GM18861 (cell line): Measurements from ENCODE around the gene EEF2K.

Source experiments
- ATAC-seq: cut with Tn5 transposase; IDR thresholded peaks from one replicate; pipeline ENCODE4 v1.9.1; 2021; ENCODE audit not compliant: unreplicated experiment

Gene EEF2K

GRCh38 chr16:22328081-22328725, 122.1 kb downstream of the EEF2K start:
- no peak for ATAC-seq

- no peak for ATAC-seq
These were observed 123.2 kb downstream of the EEF2K start for GRCh38 chr16:22329199-22329695.

GRCh38 chr16:22330326-22330725, 124.2 kb downstream of the EEF2K start:
- ATAC-seq: no peak

DNA sequence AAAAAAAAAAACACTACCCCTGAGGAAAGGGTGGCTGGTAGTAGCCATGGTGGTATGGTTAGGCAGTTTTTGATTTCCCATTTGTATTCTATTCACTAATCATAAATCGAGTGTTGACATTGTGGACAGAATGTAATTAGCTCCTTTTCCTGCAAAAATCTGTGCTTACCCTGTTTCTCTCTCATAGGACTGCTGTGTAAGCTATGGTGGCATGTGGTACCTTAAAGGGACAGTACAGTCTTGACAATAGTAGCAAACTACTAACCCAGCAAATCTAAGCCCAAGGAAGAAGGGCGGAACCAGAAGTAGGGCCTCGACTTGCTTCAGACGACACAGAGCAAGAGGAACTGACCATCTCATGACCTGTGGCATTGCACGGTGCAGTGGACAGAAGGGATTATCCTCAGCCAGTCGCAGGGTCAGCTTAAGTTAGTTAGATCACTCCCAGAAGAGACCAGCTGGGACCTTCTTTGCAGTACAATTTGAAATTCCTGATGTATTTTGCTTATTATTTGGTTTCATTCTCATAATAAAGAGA, 127.4 kb downstream of the EEF2K start:
- ATAC-seq: no peak

DNA sequence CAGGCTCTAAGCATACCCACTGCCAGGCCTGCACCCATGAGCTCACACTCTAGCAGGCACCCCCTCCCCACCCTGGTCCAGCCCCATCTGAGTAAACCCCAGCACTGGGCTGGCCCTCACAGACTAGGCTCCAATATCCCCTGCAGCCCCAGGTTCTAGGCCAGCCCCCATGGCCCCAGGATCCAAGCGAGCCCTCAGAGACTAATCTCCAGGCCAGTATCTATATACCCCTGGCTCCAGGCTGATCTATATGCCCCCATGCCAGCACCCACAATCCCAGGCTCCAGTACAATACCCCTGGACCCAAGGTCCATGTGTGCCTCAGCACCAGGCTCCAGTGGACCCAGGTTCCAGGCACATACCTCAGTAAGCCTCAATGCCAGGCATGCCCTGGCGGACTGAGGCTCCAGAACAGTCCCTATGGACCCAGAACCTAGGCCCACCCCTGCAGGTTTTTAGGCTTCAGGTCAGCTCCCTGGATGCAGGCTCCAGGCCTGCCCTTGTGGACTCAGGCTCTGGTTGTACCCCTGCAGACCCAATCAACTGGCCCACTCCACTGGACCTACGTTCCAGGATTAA, 129.7 kb downstream of the EEF2K start:
- ATAC-seq: no peak

DNA sequence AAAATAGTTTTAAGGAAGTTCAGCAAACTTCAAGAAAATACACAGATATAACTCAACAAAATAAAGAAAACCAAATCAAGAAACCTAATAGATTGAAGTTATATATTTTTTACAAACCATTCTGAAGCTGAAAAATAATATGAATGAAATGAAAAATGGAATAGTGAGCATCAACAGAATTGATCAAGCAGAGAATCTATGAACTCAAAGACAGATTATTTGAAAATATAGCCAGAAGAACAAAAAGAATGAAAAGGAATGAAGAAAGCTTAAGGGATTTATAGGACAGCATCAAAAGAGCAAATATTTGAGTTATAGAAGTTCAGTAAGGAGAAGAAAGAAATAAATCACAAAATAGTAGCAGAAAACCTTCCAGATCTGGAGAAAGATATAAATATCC, 130.5 kb downstream of the EEF2K start:
- no peak for ATAC-seq

DNA sequence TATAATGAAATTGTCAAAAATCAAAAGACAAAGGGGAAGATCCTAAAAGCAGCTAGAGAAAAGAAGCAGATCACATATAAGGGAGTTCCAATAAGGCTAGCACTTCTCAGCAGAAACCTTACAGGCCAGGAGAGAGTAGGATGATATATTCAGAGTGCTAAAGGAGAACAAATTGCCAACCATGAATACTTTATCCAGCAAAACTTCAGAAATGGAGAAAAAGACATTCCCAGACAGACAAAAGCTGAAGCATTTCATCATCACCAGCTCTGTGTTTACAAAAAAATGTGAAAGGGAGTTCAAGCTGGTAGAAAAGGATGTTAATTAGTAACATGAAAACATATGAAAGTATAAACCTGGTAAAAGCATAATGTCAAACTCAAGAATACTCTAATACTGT, 131.0 kb downstream of the EEF2K start:
- ATAC-seq: no peak

DNA sequence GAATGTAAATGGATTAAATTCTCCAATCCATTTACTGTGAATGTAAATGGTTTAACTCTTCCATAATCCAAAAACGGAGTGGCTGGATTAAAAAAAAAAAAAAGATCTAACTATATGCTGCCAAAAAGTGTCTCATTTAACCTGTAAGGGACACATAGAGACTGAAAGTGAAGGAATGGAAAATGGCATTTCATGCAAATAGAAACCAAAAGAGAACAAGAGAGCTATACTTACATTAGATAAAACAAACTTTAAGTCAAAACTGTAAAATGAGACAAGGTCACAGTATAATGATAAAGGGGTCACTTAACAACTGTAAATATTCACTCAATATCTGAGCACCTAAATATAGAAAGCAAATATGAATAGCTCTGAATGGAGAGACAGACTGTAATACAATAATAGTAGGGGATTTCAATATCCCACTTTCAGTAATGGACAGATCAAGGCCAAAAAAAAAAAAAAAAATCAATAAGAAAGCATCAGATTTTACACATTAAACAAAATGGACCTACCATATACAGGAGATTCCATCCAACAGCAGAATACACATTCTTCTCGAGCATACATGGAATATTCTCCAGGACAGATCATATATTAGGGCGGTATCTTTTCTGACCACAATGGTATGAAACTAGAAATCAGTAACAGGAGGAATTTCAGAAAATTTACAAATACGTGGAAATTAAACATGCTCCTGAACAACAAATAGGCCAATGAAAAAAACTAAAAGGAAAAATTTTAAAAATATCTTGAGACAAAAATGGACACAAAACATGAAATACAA, 132.0 kb downstream of the EEF2K start:
- ATAC-seq: no peak
